Lower leg skin (tissue), 4 donors: Measurements from ENCODE around the gene RAPGEF4. TPM values are rescaled to one million over a fixed set of nuclear protein-coding genes. Genes with fewer than 3 reads are reported as not detected.

Experiments
- DNase-seq, 2 donors: peaks; one replicate each; pipeline ENCODE4 v3.0.0-alpha.2; 2019; ENCODE audit warnings: low spot score in 2 of 2
- H3K4me3 ChIP-seq: fragments of 200-600 bp; sonication (generic); 2 replicates; pipeline ENCODE4 v1.5.1; 2017; ENCODE audit warnings: mild to moderate bottlenecking, low read depth; ENCODE audit not compliant: poor library complexity, severe bottlenecking
- POLR2A ChIP-seq, 2 donors: fragments of 450-650 bp; IDR thresholded peaks; one replicate each; pipeline ENCODE4 v1.6.1; 2016 to 2017; ENCODE audit warnings: antibody characterized with exemption in 2 of 2, mild to moderate bottlenecking in 1 of 2, moderate library complexity in 1 of 2
- WGBS, 2 donors: methylation state at CpG; one replicate each; pipeline ENCODE4 v1.1.5; 2018; 5-methylcytosine and 5-hydroxymethylcytosine counted together
- intact Hi-C: fragments of 100-400 bp; cut with DNase I; formaldehyde crosslinking; loops from one replicate; pipeline ENCODE4 v1.15.0; 2023; ENCODE audit warnings: low total_unique reads
- total RNA-seq, 4 donors: library from RNA; depleted of rRNA; stranded (reverse); fragments of >200 nt; gene quantifications; one replicate each; pipeline ENCODE4 v1.1.0, GENCODE V29; 2016
- TF ChIP-seq, protein P1 (sequence below), 3 donors: fragments of 450-650 bp; IDR thresholded peaks; one replicate each; pipeline ENCODE4 v1.5.1; 2016; ENCODE audit warnings: antibody characterized with exemption in 3 of 3, mild to moderate bottlenecking in 3 of 3, moderate library complexity in 2 of 3

RAPGEF4 gene
- total RNA-seq, 4 donors from 2014 or later: 15.5 to 25.8 (median 25.0) TPM

DNA sequence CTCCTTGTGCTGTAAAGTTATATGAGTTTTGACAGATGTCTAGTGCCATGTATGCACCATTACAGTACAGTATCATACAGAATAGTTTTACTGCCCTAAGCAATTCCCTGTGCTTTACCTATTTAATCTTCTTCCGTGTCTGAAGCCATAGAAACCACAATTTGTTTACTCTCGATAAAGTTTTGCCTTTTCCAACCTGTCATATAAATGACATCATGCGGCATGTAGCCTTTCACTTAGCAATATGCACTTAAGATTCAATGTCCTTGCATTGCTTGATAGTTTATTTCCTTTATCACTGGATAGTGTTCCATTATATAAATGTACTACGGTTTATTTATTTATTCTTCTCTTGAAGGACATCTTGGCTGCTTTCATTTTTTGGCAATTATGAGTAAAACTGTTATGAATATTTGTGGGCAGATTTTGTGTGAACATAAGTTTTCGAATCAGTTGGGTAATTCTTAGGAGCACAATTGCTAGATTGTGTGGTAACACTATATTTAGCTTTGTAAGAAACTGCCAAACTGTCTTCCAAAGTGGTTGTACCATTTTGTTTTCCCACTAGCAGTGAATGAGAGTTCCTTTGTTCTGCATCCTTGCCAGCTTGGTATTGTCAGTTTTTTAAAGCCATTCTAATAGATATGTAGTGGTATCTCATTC, 203.2 kb downstream of the RAPGEF4 start:
- intact Hi-C loops: no loop called here
- no peak for TF ChIP-seq POLR2A (IDR thresholded peaks at IDR 0.05)
- TF ChIP-seq, protein P1, sequence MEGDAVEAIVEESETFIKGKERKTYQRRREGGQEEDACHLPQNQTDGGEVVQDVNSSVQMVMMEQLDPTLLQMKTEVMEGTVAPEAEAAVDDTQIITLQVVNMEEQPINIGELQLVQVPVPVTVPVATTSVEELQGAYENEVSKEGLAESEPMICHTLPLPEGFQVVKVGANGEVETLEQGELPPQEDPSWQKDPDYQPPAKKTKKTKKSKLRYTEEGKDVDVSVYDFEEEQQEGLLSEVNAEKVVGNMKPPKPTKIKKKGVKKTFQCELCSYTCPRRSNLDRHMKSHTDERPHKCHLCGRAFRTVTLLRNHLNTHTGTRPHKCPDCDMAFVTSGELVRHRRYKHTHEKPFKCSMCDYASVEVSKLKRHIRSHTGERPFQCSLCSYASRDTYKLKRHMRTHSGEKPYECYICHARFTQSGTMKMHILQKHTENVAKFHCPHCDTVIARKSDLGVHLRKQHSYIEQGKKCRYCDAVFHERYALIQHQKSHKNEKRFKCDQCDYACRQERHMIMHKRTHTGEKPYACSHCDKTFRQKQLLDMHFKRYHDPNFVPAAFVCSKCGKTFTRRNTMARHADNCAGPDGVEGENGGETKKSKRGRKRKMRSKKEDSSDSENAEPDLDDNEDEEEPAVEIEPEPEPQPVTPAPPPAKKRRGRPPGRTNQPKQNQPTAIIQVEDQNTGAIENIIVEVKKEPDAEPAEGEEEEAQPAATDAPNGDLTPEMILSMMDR (IDR thresholded peaks at IDR 0.05): no peak
- DNase-seq: no peak
- H3K4me3 ChIP-seq: no peak overlapping the region
- 60 to 72% methylated on average over 5 of the region's 5 CpGs for WGBS, 2 donors

DNA sequence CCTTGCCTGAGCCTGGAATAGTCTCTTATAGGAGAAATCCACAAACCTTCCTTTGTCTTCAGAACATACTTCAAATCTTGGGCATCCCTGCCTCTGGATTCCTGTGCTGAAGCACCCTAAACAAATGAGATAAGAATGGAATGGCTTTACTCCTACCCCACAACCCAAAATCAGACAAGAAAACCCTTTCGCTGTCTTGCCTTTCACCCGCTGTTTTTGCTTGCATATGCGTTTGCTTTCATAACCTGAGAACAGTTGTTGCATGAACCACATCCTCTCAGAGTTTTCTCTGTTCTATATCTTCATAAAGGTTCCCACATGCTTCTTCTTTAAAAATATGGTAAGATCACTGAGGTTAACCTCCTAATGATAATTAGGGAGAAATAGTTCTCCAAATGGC, 207.9 kb downstream of the RAPGEF4 start:
- TF ChIP-seq, protein P1 (IDR thresholded peaks at IDR 0.05): no peak
- no peak for TF ChIP-seq POLR2A (IDR thresholded peaks at IDR 0.05)
- intact Hi-C loops: no loop called here
- WGBS, 2 donors: 78 to 84% methylated on average over 3 of the region's 3 CpGs
- no peak for DNase-seq
- H3K4me3 ChIP-seq: no peak overlapping the region

DNA sequence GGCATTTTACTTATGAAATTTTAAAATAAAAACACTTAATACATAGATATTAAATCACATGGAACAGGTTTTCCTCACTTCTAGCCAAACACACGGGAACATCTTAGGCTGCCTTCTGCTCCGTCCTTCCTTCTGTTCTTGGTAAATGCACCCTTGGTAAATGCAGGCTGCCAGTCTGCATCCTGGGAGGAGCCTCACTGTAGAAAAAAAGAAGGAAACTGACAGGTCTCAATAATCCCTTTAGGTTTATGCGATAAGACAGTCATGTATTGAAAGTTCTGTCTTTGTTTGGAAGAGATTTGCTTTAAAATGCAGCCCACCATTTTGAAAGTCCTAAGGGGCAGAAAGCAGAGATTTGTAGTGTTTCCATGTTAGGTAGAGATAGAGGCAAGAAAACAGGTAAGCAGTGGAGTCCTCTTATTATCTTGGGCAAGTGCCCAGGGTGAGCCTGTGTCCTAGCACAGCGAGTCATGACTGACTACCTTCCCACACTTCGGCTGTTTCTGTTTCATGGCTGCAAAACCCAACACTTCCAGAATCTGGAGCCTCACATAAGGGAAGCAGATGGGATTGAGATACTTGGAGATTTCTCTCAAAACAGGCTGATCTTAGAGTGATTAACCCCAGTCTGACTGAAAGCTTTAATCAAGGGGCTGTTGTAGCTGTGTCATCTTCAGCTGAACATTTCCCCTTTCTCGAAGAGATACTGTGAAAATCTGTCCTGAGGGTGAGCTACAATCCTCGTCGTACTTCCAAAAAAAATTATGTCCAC, 208.6 kb downstream of the RAPGEF4 start:
- no peak for DNase-seq
- WGBS, 2 donors: 43% methylated on average over 8 of the region's 8 CpGs
- TF ChIP-seq, protein P1 (IDR thresholded peaks at IDR 0.05): no peak
- no peak for TF ChIP-seq POLR2A (IDR thresholded peaks at IDR 0.05)
- H3K4me3 ChIP-seq: no peak overlapping the region
- intact Hi-C loops: no loop called here

DNA sequence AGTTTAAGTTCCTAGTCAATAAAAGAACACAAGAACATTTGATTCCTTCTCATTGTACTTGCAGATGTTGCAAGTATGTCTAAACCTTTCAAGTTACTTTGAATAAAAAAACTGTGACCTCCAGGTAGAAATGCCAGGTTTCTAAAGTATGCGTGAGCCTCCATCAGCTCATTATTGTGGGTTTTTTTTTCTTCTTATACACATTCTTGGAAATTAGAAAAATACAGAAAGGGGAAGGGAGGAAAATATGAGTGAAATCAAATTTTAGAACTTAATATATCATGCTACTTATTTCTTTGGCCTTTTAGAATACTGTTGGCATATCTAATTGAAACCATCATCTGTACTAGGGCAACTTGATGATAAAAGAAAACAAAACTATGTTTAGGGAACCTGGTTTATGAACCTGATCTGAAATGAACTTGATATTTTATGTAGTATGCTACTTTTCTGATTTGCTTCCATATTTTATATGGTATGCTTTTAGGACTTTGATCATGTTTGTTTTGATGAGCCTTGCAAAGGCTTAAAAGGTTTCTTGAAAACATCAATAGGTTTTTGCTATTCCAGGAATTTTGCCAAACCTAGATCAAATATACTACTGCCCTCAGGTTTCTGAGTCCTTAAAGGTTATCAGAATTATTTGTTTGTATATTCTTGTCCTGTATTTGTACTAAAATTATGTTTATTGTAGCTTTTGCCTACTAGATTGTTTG, 209.3 kb downstream of the RAPGEF4 start:
- intact Hi-C loops: no loop called here
- DNase-seq: no peak
- TF ChIP-seq, protein P1 (IDR thresholded peaks at IDR 0.05): no peak
- no peak for TF ChIP-seq POLR2A (IDR thresholded peaks at IDR 0.05)
- H3K4me3 ChIP-seq: no peak overlapping the region
- 80 to 81% methylated on average over 1 of the region's 1 CpG for WGBS, 2 donors

DNA sequence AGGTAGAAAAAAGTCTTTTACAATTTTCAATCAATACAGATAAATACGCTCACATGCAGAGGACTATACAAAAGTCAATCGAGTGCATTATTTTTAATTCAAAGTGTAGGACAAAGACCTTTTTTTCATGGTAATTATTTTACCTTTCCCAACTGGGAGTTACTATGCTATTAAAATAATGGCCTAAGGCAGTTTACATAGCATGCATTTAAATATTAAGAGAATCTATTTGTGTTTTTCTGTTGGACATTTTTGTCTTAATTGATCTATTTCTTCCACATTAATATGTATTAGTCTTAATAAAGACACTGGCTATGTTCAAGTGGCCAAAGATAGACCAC, 209.8 kb downstream of the RAPGEF4 start:
- H3K4me3 ChIP-seq: no peak overlapping the region
- TF ChIP-seq, protein P1 (IDR thresholded peaks at IDR 0.05): no peak
- no peak for TF ChIP-seq POLR2A (IDR thresholded peaks at IDR 0.05)
- 70 to 77% methylated on average over 2 of the region's 2 CpGs for WGBS, 2 donors
- intact Hi-C loops: no loop called here
- DNase-seq: no peak
